Measurements from ENCODE around the gene MAD1L1.

Gene MAD1L1

DNA sequence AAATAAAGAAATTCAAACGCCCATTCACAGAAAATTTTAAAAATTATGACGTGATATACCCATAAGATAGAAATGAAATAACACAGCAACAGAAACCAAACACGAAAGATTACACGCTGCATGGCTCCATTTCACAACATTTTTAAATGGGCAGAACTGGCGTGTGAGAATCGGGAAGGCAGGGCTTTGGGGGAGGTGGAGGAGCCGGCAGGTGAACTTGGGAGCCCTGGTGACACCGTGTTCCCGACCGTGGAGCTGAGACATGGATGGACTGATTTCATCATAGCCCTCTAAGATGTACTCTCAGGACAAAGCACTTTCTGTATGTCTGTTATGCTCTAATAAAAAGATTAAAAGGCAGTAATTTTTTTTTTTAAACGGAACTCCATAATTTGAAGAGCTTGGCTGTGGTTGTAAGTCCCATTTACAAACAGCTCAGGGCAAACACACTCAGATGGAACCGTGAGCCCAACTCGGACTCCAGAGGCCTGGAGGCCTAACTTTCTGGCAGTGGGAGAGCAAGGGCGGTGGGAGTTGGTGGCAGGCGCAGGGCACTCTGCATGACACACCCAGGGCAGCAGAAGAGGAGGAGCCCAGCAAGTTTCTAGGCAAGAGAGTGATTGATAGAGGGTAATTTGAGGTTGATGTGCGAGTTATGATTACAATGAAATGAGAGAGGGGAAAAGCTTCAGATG, 203.4 kb downstream of the MAD1L1 start:
- Histone ChIP-seq H3K27ac (ENCODE audit: low read depth, low read length) (no peak overlapping the region), H3K36me3 (ENCODE audit: control insufficient read depth, insufficient read depth, low read length) (no peaks in the 10 kb centered on the region), H3K9me3 (ENCODE audit: control insufficient read depth, insufficient read depth, low read length) (peaks cover 10% of the 10 kb centered on the region; the same call in 1 of the 2 replicates), H3K4me1 (ENCODE audit: control insufficient read depth, insufficient read depth, low read length) (no peaks in the 10 kb centered on the region), H3K9ac (ENCODE audit: low read depth, low read length) (no peak overlapping the region), H3K4me3 (ENCODE audit: low read depth, low read length) (no peak overlapping the region), H3K27me3 (ENCODE audit: control insufficient read depth, insufficient read depth, low read length) (no peaks in the 10 kb centered on the region)

DNA sequence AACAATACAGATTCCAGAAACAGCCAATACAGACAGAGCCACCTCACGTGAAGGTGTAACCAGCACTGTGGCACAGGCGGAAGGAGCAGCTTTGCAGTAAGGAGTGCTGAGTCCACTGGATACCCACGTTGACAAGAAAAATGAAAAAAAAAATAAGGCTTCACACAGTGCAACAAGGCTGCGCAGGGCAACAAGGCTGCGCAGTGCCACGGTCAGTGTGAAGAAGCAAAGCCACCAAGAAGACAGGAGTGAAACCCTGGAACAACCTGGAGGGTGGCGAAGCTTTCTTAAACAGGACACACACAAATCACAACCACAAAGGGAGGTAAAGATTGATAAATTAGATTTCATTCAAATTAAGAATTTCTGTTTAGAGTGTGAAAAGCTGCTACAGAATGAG, 204.0 kb downstream of the MAD1L1 start:
- no peak overlapping the region for H3K4me3 ChIP-seq (ENCODE audit: low read depth, low read length)
- peaks cover 10% of the 10 kb centered on the region; the same call in 1 of the 2 replicates for H3K9me3 ChIP-seq (ENCODE audit: control insufficient read depth, insufficient read depth, low read length)
- no peaks in the 10 kb centered on the region for H3K36me3 ChIP-seq (ENCODE audit: control insufficient read depth, insufficient read depth, low read length)
- H3K9ac ChIP-seq (ENCODE audit: low read depth, low read length), result no peak overlapping the region
- H3K27ac ChIP-seq (ENCODE audit: low read depth, low read length), result no peak overlapping the region
- no peaks in the 10 kb centered on the region for H3K4me1 ChIP-seq (ENCODE audit: control insufficient read depth, insufficient read depth, low read length)
- no peaks in the 10 kb centered on the region for H3K27me3 ChIP-seq (ENCODE audit: control insufficient read depth, insufficient read depth, low read length)

DNA sequence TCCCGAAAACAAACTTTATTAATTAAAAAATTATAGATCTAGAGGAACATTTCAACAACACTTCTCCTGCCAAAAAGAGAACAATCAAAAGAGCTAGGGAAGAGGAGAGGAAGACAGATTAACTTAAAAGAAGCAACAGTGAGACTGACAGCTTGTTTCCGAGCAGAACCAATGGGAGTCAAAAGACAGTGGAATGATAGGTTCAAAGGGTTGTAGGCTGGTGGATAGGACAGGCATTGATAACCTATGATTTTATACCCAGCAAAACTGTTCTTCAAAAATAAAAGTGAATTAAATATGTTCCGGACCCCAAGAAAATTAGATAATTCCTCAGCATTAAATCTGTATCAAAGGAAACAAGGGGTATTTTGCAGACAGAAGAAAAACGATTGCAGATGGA, 207.6 kb downstream of the MAD1L1 start:
- no peaks in the 10 kb centered on the region for H3K36me3 ChIP-seq (ENCODE audit: control insufficient read depth, insufficient read depth, low read length)
- no peak overlapping the region for H3K27ac ChIP-seq (ENCODE audit: low read depth, low read length)

DNA sequence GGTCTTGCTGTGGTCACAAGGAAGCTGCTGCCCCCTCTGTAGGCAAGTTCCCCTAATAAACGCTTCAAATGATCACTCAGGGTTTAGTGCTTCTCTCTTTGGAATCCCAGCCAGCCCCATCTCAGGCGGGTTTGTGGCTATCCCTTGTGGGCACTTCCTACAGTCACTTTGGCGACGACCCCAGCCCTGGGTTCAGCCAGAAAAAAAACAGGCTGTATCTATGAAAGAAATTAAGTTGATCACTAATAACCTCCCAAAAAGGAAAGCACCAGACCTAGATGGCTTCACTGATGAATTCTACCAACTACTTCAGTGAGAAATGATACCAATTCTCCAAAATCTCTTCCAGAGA, 208.2 kb downstream of the MAD1L1 start:
- Histone ChIP-seq H3K27me3 (ENCODE audit: control insufficient read depth, insufficient read depth, low read length) (no peaks in the 10 kb centered on the region), H3K36me3 (ENCODE audit: control insufficient read depth, insufficient read depth, low read length) (no peaks in the 10 kb centered on the region), H3K9me3 (ENCODE audit: control insufficient read depth, insufficient read depth, low read length) (peaks cover 10% of the 10 kb centered on the region; the same call in 1 of the 2 replicates), H3K9ac (ENCODE audit: low read depth, low read length) (no peak overlapping the region), H3K4me1 (ENCODE audit: control insufficient read depth, insufficient read depth, low read length) (no peaks in the 10 kb centered on the region), H3K27ac (ENCODE audit: low read depth, low read length) (no peak overlapping the region), H3K4me3 (ENCODE audit: low read depth, low read length) (no peak overlapping the region)

More for the DNA sequence above, 207.6 kb downstream of the MAD1L1 start:
- H3K27me3 ChIP-seq (ENCODE audit: control insufficient read depth, insufficient read depth, low read length), result no peaks in the 10 kb centered on the region
- H3K4me3 ChIP-seq (ENCODE audit: low read depth, low read length), result no peak overlapping the region
- H3K4me1 ChIP-seq (ENCODE audit: control insufficient read depth, insufficient read depth, low read length), result no peaks in the 10 kb centered on the region
- peaks cover 10% of the 10 kb centered on the region; the same call in 1 of the 2 replicates for H3K9me3 ChIP-seq (ENCODE audit: control insufficient read depth, insufficient read depth, low read length)
- H3K9ac ChIP-seq (ENCODE audit: low read depth, low read length), result no peak overlapping the region

DNA sequence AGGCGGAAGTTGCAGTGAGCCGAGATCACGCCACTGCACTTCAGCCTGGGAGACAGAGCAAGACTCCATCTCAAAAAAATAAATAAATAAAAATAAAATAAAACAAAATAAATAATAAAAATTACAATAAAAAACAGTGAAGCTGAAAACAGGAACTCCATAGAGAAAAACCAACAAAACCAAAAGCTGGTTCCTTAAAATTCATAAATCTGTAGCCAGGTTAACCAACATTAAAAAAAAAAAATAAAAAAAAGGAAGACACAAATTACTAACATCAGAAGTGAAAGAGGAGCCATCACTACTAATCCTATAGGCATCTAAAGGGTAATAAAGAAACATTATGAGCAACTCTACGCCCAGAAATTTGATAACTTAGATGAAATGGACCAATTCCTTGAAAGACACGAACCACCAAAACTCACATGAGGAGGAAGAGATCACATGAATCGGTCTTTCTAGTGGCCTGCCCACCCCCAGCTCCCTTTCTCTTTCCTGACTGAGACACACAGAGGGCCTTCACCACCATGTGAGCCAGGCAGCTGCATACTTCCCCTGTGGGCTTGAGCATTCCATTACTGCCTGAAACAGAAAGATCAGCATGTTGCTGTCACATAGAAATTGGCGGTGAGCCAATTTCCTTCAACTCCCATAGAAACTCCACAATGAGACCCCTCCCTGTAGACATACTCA, 208.7 kb downstream of the MAD1L1 start:
- Histone ChIP-seq H3K27ac (ENCODE audit: low read depth, low read length) (no peak overlapping the region), H3K36me3 (ENCODE audit: control insufficient read depth, insufficient read depth, low read length) (no peaks in the 10 kb centered on the region), H3K9ac (ENCODE audit: low read depth, low read length) (no peak overlapping the region), H3K4me1 (ENCODE audit: control insufficient read depth, insufficient read depth, low read length) (no peaks in the 10 kb centered on the region), H3K9me3 (ENCODE audit: control insufficient read depth, insufficient read depth, low read length) (peaks cover 10% of the 10 kb centered on the region; the same call in 1 of the 2 replicates), H3K27me3 (ENCODE audit: control insufficient read depth, insufficient read depth, low read length) (no peaks in the 10 kb centered on the region), H3K4me3 (ENCODE audit: low read depth, low read length) (no peak overlapping the region)

DNA sequence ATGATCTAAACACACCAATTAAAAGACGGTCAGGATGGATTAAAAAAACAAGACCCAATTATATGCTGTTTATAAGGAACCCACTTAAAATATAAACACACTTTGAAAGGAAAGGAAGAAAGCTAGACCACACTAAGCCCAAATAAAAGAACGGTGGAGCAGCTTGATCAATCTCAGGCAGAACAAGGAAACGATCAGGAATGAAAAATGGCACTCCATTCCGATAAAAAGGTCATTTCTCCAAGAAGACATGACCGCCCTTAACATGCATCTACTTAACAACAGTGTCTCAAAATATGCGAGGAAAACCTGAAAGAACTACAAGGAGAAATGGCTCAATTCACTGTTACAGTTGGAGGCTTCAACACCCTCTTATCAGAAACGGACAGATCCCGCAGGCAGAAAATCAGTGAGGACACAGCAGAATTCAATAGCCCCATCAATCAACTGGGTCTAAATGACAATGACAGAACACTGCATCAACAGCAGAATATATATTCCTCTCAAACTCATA, 210.0 kb downstream of the MAD1L1 start:
- Histone ChIP-seq H3K9ac (ENCODE audit: low read depth, low read length) (no peak overlapping the region), H3K4me3 (ENCODE audit: low read depth, low read length) (no peak overlapping the region), H3K27ac (ENCODE audit: low read depth, low read length) (no peak overlapping the region), H3K36me3 (ENCODE audit: control insufficient read depth, insufficient read depth, low read length) (no peaks in the 10 kb centered on the region), H3K4me1 (ENCODE audit: control insufficient read depth, insufficient read depth, low read length) (no peaks in the 10 kb centered on the region), H3K9me3 (ENCODE audit: control insufficient read depth, insufficient read depth, low read length) (peaks cover 10% of the 10 kb centered on the region; the same call in 1 of the 2 replicates), H3K27me3 (ENCODE audit: control insufficient read depth, insufficient read depth, low read length) (no peaks in the 10 kb centered on the region)

DNA sequence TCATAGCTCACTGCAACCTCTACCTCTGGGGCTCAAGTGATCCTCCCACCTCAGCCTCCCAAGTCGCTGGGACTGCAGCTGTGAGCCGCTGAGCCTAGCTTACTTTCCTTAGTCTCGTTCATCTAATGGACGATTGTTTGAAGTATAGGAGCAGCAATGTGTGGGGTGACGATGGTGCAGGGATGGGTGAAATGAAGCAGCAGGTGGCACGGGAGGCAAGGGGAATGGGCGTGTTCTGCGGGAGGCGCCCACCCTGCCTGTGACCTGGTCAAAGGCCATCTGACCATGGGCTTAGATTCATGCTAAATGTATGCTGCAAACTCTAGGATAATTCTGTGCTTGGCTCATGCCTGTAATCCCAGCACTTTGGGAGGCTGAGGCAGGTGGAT, 210.7 kb downstream of the MAD1L1 start:
- Histone ChIP-seq H3K4me3 (ENCODE audit: low read depth, low read length) (no peak overlapping the region), H3K27ac (ENCODE audit: low read depth, low read length) (no peak overlapping the region), H3K4me1 (ENCODE audit: control insufficient read depth, insufficient read depth, low read length) (no peaks in the 10 kb centered on the region), H3K27me3 (ENCODE audit: control insufficient read depth, insufficient read depth, low read length) (no peaks in the 10 kb centered on the region), H3K36me3 (ENCODE audit: control insufficient read depth, insufficient read depth, low read length) (no peaks in the 10 kb centered on the region), H3K9me3 (ENCODE audit: control insufficient read depth, insufficient read depth, low read length) (peaks cover 10% of the 10 kb centered on the region; the same call in 1 of the 2 replicates), H3K9ac (ENCODE audit: low read depth, low read length) (no peak overlapping the region)

DNA sequence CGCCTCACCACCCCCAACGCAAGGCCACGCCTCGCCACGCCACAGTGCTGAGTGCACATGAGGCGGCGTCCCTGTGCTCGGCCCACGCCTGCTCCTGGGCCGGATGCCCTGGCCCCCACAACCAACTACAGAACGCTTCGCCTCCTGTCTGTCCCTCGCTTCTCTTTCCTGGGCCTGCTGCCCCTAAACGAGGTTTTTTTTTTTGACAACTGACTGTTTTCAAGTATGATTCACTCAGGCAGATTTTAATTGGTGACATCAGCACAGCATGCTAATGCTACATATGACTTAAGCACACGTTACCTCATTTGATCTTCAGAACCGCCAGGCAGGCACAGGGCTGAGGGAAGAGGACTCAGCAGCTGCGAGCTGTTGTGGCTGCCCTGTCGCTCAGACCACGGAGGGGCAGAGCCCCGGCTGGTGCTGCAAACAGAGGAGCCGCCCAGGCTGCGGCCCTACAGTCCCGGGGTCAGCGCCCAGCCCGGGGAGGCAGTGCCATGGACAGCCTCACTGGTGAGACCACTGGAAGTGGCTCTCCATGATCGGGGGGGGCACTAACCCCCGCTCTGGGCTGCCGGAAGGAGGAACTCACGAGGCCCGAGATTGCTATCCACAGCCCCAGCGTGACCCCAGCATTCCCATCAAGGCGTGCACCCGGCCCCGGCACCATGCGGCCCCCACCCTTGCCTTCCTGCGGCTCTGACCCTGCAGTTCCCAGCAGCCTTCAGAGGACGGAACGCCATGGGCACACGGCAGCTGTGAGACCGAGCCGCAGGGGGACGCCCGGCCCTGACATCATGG, 212.8 kb downstream of the MAD1L1 start:
- H3K4me1 ChIP-seq (ENCODE audit: control insufficient read depth, insufficient read depth, low read length), result no peaks in the 10 kb centered on the region
- H3K9me3 ChIP-seq (ENCODE audit: control insufficient read depth, insufficient read depth, low read length), result no peaks in the 10 kb centered on the region
- H3K27ac ChIP-seq (ENCODE audit: low read depth, low read length), result no peak overlapping the region
- no peak overlapping the region for H3K4me3 ChIP-seq (ENCODE audit: low read depth, low read length)
- no peaks in the 10 kb centered on the region for H3K27me3 ChIP-seq (ENCODE audit: control insufficient read depth, insufficient read depth, low read length)
- H3K36me3 ChIP-seq (ENCODE audit: control insufficient read depth, insufficient read depth, low read length), result no peaks in the 10 kb centered on the region
- no peak overlapping the region for H3K9ac ChIP-seq (ENCODE audit: low read depth, low read length)

DNA sequence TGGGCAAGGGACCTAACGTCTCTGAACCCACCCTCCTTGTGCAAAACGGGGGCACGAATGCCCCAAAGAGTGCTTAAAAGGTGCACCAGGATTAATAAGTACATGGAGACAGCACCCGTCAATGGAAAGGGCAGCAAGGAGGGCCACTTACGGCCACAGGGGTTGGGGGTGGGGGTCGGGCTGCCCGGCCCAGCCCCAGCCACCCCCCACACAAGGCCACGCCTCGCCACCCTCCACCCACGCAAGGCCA, 213.4 kb downstream of the MAD1L1 start:
- Histone ChIP-seq H3K9ac (ENCODE audit: low read depth, low read length) (no peak overlapping the region), H3K4me1 (ENCODE audit: control insufficient read depth, insufficient read depth, low read length) (no peaks in the 10 kb centered on the region), H3K27me3 (ENCODE audit: control insufficient read depth, insufficient read depth, low read length) (no peaks in the 10 kb centered on the region), H3K9me3 (ENCODE audit: control insufficient read depth, insufficient read depth, low read length) (no peaks in the 10 kb centered on the region), H3K36me3 (ENCODE audit: control insufficient read depth, insufficient read depth, low read length) (no peaks in the 10 kb centered on the region), H3K4me3 (ENCODE audit: low read depth, low read length) (no peak overlapping the region), H3K27ac (ENCODE audit: low read depth, low read length) (no peak overlapping the region)

DNA sequence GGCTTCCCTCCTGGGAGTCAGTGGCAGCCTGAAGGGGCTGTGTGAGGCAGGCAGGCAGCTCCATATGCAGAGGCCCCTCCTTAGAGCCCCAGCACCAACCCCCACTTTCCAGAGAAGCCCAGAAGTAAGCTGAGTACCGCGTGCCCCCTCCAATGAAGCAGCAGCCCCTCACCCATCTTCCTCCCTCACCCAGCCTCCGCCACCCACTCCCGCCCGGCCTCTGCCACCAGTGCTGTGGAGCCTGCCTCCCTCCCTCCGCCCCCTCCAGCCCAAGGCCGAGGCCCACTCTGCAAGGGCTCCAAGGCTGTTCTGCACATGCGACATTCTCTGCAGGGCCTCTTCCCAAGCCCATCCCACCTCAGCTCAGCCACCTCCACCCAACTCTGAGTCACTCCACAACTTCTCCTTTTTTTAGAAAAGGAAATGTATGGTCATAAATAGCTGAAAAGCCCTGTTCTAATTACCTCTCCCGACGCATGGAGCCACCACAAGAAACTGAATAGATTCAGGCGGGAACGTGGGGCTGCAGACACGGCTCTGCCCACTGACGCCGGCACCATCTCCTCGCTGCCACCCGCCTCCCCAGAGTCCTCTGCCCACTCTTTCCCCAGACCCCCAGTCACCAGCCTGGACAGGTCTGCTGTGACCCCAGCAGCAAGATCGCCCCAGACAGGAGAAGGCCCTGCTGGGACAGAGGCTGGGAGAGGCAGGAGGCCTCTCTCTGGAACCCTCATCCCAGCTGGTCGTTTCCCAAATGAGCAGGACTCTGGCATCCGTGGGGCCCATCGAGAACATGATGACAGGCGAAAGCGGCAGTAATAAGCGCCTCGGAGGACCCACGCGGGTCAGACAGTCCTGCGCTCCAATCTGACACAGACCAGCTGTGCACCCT, 213.9 kb downstream of the MAD1L1 start:
- no peaks in the 10 kb centered on the region for H3K27me3 ChIP-seq (ENCODE audit: control insufficient read depth, insufficient read depth, low read length)
- no peak overlapping the region for H3K4me3 ChIP-seq (ENCODE audit: low read depth, low read length)
- no peaks in the 10 kb centered on the region for H3K36me3 ChIP-seq (ENCODE audit: control insufficient read depth, insufficient read depth, low read length)
- no peaks in the 10 kb centered on the region for H3K9me3 ChIP-seq (ENCODE audit: control insufficient read depth, insufficient read depth, low read length)
- H3K9ac ChIP-seq (ENCODE audit: low read depth, low read length), result no peak overlapping the region
- no peak overlapping the region for H3K27ac ChIP-seq (ENCODE audit: low read depth, low read length)
- H3K4me1 ChIP-seq (ENCODE audit: control insufficient read depth, insufficient read depth, low read length), result no peaks in the 10 kb centered on the region
